ENCODE measurements around the gene CCDC85C.
"Not testable (repeated sequence)": the region's sequence is repeated elsewhere in the genome, so short reads cannot be mapped to it uniquely, and the experiment has no call there.

CCDC85C gene

DNA sequence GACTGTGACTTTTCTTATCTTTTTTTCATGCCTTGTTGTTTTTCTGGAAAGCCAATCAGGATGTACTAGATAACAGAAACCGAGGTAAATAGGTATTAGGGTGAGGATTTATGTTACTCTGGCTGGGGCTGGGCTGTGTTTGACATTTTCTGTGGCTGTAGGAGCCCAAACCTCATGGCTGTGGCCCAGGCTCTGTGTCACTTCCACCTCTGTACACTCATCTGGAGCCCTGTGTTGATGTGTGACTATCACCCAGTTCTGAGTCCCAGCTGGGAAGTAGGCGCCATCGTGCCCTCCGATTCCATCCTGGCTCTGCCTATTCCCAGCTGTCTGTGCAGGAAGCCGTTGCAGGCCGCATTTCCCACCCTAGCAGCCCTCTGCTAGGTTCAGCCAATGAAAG, 39.3 kb upstream of the CCDC85C start:
- Histone ChIP-seq H3K4me3 (ENCODE audit: low read length) (no peak overlapping the region), H3K27me3 (ENCODE audit: control insufficient read depth, insufficient read depth, low read length) (peaks cover 22% of the 10 kb centered on the region), H3K36me3 (ENCODE audit: control insufficient read depth, insufficient read depth, low read length) (no peaks in the 10 kb centered on the region), H3K9ac (ENCODE audit: low read length) (no peak overlapping the region), H3K4me1 (ENCODE audit: control insufficient read depth, insufficient read depth, low read length) (peaks cover 8% of the 10 kb centered on the region), H3K9me3 (ENCODE audit: control insufficient read depth, low read length) (no peaks in the 10 kb centered on the region)

DNA sequence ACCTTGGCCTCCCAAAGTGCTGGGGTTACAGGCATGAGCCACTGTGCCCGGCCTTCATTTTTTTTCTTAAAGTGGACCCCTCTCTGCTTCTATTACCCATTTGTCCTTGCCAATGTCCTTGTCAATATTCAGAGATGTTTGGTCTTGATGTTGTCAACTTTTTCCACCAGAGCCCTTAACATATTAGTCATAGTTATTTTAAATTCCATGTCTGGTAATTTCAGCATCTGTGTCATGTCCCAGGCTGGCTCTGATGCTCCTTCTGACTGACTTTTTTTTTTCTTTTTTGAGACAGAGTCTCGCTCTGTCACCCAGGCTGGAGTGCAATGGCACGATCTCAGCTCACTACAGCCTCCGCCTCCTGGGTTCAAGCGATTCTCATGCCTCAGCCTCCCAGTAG, 38.8 kb upstream of the CCDC85C start:
- H3K9me3 ChIP-seq (ENCODE audit: control insufficient read depth, low read length); H3K4me1 ChIP-seq (ENCODE audit: control insufficient read depth, insufficient read depth, low read length); H3K36me3 ChIP-seq (ENCODE audit: control insufficient read depth, insufficient read depth, low read length); H3K9ac ChIP-seq (ENCODE audit: low read length); H3K4me3 ChIP-seq (ENCODE audit: low read length): not testable (repeated sequence)
- peaks cover 22% of the 10 kb centered on the region for H3K27me3 ChIP-seq (ENCODE audit: control insufficient read depth, insufficient read depth, low read length)

- peaks cover 2% of the 10 kb centered on the region for H3K27me3 ChIP-seq (ENCODE audit: control insufficient read depth, insufficient read depth, low read length)
- no peak overlapping the region for H3K9ac ChIP-seq (ENCODE audit: low read length)
- H3K36me3 ChIP-seq (ENCODE audit: control insufficient read depth, insufficient read depth, low read length) = no peaks in the 10 kb centered on the region
- H3K9me3 ChIP-seq (ENCODE audit: control insufficient read depth, low read length) = no peaks in the 10 kb centered on the region
- H3K4me3 ChIP-seq (ENCODE audit: low read length) = no peak overlapping the region
- H3K4me1 ChIP-seq (ENCODE audit: control insufficient read depth, insufficient read depth, low read length) = no peaks in the 10 kb centered on the region
Observed at GRCh38 chr14:99637624-99638023, 33.6 kb upstream of the CCDC85C start.

DNA sequence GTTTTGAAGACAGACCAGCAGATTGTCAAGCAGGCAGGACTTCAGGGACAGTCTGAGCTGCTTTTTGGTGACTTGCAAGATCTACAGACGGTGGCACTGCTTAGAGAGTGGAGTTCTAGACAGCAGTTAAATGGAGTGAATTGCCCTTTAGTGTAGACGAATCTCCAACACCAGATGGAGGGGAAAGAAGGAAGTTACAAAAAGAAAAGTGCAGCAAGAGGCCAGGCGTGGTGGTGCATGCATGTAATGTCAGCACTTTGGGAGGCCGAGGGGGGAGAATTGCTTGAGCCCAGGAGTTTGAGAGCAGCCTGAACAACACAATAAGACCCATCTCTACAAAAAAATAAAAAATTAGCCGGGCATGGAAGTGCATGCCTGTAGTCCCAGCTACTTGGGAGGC, 32.5 kb upstream of the CCDC85C start:
- Histone ChIP-seq H3K4me3 (ENCODE audit: low read length) (no peak overlapping the region), H3K36me3 (ENCODE audit: control insufficient read depth, insufficient read depth, low read length) (no peaks in the 10 kb centered on the region), H3K9me3 (ENCODE audit: control insufficient read depth, low read length) (no peaks in the 10 kb centered on the region), H3K4me1 (ENCODE audit: control insufficient read depth, insufficient read depth, low read length) (no peaks in the 10 kb centered on the region), H3K27me3 (ENCODE audit: control insufficient read depth, insufficient read depth, low read length) (peaks cover 2% of the 10 kb centered on the region), H3K9ac (ENCODE audit: low read length) (no peak overlapping the region)

- H3K4me1 ChIP-seq (ENCODE audit: control insufficient read depth, insufficient read depth, low read length) = no peaks in the 10 kb centered on the region
- no peak overlapping the region for H3K4me3 ChIP-seq (ENCODE audit: low read length)
- no peaks in the 10 kb centered on the region for H3K9me3 ChIP-seq (ENCODE audit: control insufficient read depth, low read length)
- H3K36me3 ChIP-seq (ENCODE audit: control insufficient read depth, insufficient read depth, low read length) = no peaks in the 10 kb centered on the region
- H3K9ac ChIP-seq (ENCODE audit: low read length) = no peak overlapping the region
- peaks cover 2% of the 10 kb centered on the region for H3K27me3 ChIP-seq (ENCODE audit: control insufficient read depth, insufficient read depth, low read length)
Observed at GRCh38 chr14:99635116-99635515, 31.1 kb upstream of the CCDC85C start.

- H3K9ac ChIP-seq (ENCODE audit: low read length) = no peak overlapping the region
- H3K9me3 ChIP-seq (ENCODE audit: control insufficient read depth, low read length) = no peaks in the 10 kb centered on the region
- H3K4me1 ChIP-seq (ENCODE audit: control insufficient read depth, insufficient read depth, low read length) = no peaks in the 10 kb centered on the region
- peaks cover 2% of the 10 kb centered on the region for H3K27me3 ChIP-seq (ENCODE audit: control insufficient read depth, insufficient read depth, low read length)
- H3K4me3 ChIP-seq (ENCODE audit: low read length) = no peak overlapping the region
- no peaks in the 10 kb centered on the region for H3K36me3 ChIP-seq (ENCODE audit: control insufficient read depth, insufficient read depth, low read length)
Observed at GRCh38 chr14:99634443-99634842, 30.4 kb upstream of the CCDC85C start.

- Histone ChIP-seq H3K4me1 (ENCODE audit: control insufficient read depth, insufficient read depth, low read length) (peaks cover 2% of the 10 kb centered on the region), H3K27me3 (ENCODE audit: control insufficient read depth, insufficient read depth, low read length) (peaks cover 2% of the 10 kb centered on the region), H3K36me3 (ENCODE audit: control insufficient read depth, insufficient read depth, low read length) (no peaks in the 10 kb centered on the region), H3K9ac (ENCODE audit: low read length) (no peak overlapping the region), H3K4me3 (ENCODE audit: low read length) (no peak overlapping the region), H3K9me3 (ENCODE audit: control insufficient read depth, low read length) (no peaks in the 10 kb centered on the region)
Observed at GRCh38 chr14:99633918-99634317, 29.9 kb upstream of the CCDC85C start.

GRCh38 chr14:99633141-99633540, 29.1 kb upstream of the CCDC85C start:
- Histone ChIP-seq H3K9ac (ENCODE audit: low read length) (no peak overlapping the region), H3K27me3 (ENCODE audit: control insufficient read depth, insufficient read depth, low read length) (peaks cover 2% of the 10 kb centered on the region), H3K4me3 (ENCODE audit: low read length) (no peak overlapping the region), H3K9me3 (ENCODE audit: control insufficient read depth, low read length) (no peaks in the 10 kb centered on the region), H3K36me3 (ENCODE audit: control insufficient read depth, insufficient read depth, low read length) (no peaks in the 10 kb centered on the region), H3K4me1 (ENCODE audit: control insufficient read depth, insufficient read depth, low read length) (peaks cover 7% of the 10 kb centered on the region)

DNA sequence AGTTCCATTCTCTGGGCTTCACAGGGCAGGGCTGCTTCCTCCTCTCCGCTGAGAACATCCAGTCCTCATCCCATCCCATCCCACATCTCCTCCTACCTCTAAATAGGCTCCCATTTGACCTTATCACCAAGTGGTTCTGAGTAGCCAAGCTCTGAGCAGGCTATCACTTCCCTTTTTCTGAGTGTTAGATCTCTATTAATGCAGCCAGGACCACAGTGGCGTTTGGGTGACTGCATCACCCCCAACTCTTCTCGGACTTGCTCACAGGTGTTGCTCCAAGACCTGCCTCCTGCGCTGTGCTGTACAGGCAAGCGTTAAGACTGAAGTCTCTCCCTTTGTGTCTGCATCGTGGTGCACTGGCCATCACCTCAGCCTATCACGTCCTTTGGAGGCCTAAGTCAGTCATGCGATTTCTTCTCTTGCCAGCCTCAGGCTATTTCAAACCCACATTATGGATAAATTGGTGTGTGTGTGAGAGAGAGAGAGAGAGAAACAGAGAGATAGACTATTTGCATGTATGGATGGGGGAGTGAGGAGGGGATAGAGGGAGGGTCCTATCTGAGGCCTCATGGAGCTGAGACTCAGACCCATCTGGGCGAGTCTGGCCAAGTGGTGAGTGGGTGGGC, 28.5 kb upstream of the CCDC85C start:
- Histone ChIP-seq H3K9me3 (ENCODE audit: control insufficient read depth, low read length) (no peaks in the 10 kb centered on the region), H3K9ac (ENCODE audit: low read length) (no peak overlapping the region), H3K36me3 (ENCODE audit: control insufficient read depth, insufficient read depth, low read length) (no peaks in the 10 kb centered on the region), H3K27me3 (ENCODE audit: control insufficient read depth, insufficient read depth, low read length) (peaks cover 2% of the 10 kb centered on the region), H3K4me3 (ENCODE audit: low read length) (no peak overlapping the region), H3K4me1 (ENCODE audit: control insufficient read depth, insufficient read depth, low read length) (peaks cover 7% of the 10 kb centered on the region)

- Histone ChIP-seq H3K9ac (ENCODE audit: low read length) (no peak overlapping the region), H3K4me1 (ENCODE audit: control insufficient read depth, insufficient read depth, low read length) (peaks cover 12% of the 10 kb centered on the region), H3K9me3 (ENCODE audit: control insufficient read depth, low read length) (no peaks in the 10 kb centered on the region), H3K27me3 (ENCODE audit: control insufficient read depth, insufficient read depth, low read length) (peaks cover 2% of the 10 kb centered on the region), H3K4me3 (ENCODE audit: low read length) (no peak overlapping the region), H3K36me3 (ENCODE audit: control insufficient read depth, insufficient read depth, low read length) (no peaks in the 10 kb centered on the region)
Observed at GRCh38 chr14:99630202-99630601, 26.2 kb upstream of the CCDC85C start.

DNA sequence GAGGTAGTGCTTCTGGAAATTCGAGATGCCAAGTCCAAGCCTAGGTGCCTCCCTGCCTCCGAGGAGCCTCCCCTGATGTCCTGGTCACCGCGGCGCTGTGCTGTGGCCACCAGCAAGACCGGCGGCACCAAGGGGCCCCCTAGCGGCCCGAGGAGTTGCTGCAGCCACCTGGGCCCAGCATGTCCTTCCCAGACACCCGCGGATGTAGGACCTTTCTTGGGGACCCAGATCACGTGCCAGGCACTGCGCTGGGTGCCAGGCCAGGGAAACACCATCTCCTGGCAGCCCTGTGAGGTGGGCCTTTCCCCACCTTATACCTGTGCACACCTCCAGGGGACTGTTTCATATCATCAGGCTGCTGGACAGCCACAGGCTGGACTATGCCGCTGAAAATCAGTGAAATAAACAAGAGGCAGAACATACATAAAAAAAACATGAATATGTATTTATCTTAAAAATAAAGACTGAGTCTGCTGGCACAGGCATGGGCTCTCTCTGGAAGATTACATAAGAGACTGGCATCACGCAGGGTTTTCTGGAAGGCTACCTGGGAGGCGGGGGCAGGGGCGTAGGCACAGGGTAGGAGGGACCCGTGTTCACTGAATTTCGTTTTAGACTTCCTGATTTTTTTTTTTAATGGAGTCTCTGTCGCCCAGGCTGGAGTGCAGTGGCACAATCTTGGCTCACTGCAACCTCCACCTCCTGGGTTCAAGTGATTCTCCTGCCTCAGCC, 25.0 kb upstream of the CCDC85C start:
- no peak overlapping the region for H3K9ac ChIP-seq (ENCODE audit: low read length)
- peaks cover 2% of the 10 kb centered on the region for H3K27me3 ChIP-seq (ENCODE audit: control insufficient read depth, insufficient read depth, low read length)
- H3K4me3 ChIP-seq (ENCODE audit: low read length) = no peak overlapping the region
- H3K4me1 ChIP-seq (ENCODE audit: control insufficient read depth, insufficient read depth, low read length) = peaks cover 22% of the 10 kb centered on the region
- no peaks in the 10 kb centered on the region for H3K9me3 ChIP-seq (ENCODE audit: control insufficient read depth, low read length)
- no peaks in the 10 kb centered on the region for H3K36me3 ChIP-seq (ENCODE audit: control insufficient read depth, insufficient read depth, low read length)

DNA sequence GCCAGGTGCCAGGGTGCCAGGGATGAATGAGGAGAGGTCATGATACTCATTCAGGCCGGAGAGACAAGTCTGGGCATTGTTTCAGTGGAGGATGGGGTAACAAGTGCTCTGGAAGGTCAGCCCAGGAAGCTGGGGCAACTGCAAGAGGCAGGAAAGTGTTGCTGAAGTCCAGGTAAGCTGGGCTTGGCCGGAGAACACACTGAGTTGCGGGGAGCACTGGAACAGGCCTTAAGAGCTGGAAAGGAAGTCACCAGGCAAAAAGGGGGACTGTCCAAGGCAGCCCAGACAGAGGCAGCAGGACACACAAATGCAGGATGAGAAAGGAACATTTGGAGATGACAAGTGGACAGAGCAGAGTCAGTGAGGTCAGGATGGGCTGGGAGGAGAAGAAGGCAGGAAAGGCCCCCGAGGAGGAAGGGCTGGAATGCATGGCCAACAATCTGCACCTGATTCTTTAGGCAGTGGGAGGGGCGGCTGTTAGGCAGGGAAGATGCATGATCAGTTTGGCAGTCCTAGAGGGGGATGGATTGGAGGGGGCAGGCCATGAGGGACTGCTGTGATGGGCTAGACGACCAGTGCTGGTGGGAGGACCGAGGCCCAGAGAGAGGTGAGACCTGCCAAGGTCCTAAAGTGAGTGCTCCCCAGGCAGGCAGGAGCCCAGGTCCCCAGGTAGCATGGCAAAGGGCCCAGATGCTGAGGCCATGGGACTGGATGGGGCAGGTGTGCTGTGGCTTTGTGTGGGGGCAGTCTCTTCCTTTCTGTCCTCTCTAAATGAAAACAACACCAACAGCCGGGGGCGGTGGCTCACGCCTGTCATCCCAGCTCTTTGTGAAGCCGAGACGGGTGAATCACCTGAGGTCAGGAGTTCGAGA, 23.7 kb upstream of the CCDC85C start:
- Histone ChIP-seq H3K4me3 (ENCODE audit: low read length) (no peak overlapping the region), H3K36me3 (ENCODE audit: control insufficient read depth, insufficient read depth, low read length) (no peaks in the 10 kb centered on the region), H3K4me1 (ENCODE audit: control insufficient read depth, insufficient read depth, low read length) (peaks cover 28% of the 10 kb centered on the region), H3K9ac (ENCODE audit: low read length) (no peak overlapping the region), H3K27me3 (ENCODE audit: control insufficient read depth, insufficient read depth, low read length) (no peaks in the 10 kb centered on the region), H3K9me3 (ENCODE audit: control insufficient read depth, low read length) (no peaks in the 10 kb centered on the region)

Data from mucosa of stomach (tissue), 1 donor.